Smooth muscle cell (in vitro differentiated cells): ENCODE results near the gene LCE1D. TPM values are rescaled to one million over a fixed set of nuclear protein-coding genes. Genes with fewer than 3 reads are reported as not detected.

Experiments used
- DNase-seq: peaks from one replicate; lab custom pipeline; 2025; ENCODE audit not compliant: unreplicated experiment; lab: John Stamatoyannopoulos, UW
- H2AFZ ChIP-seq: fragments of 200-600 bp; sonication (generic); 2 replicates; pipeline ENCODE4 v1.6.0; 2016; ENCODE audit warnings: antibody characterized with exemption, low read depth, mild to moderate bottlenecking
- H3F3A ChIP-seq: fragments of 200-600 bp; sonication (generic); 2 replicates; pipeline ENCODE4 v1.6.0; 2017; ENCODE audit warnings: antibody characterized with exemption, low read depth
- H3K27ac ChIP-seq: fragments of 200-600 bp; sonication (generic); 2 replicates; pipeline ENCODE4 v1.5.1; 2016; ENCODE audit warnings: low read depth, mild to moderate bottlenecking
- H3K27me3 ChIP-seq: fragments of 200-600 bp; sonication (generic); 2 replicates; pipeline ENCODE4 v1.6.1; 2016; ENCODE audit warnings: low read depth, mild to moderate bottlenecking
- H3K36me3 ChIP-seq: fragments of 200-600 bp; sonication (generic); 2 replicates; pipeline ENCODE4 v1.5.1; 2016; ENCODE audit warnings: low read depth
- H3K4me1 ChIP-seq: fragments of 200-600 bp; sonication (generic); 2 replicates; pipeline ENCODE4 v1.5.1; 2016; ENCODE audit warnings: low read depth
- H3K4me2 ChIP-seq: fragments of 200-600 bp; sonication (generic); 2 replicates; pipeline ENCODE4 v1.6.0; 2016; ENCODE audit warnings: mild to moderate bottlenecking
- H3K4me3 ChIP-seq: fragments of 200-600 bp; sonication (generic); 2 replicates; pipeline ENCODE4 v1.5.1; 2016; ENCODE audit warnings: mild to moderate bottlenecking
- H3K79me2 ChIP-seq: fragments of 200-600 bp; sonication (generic); 2 replicates; pipeline ENCODE4 v1.6.0; 2016; ENCODE audit warnings: low read depth, mild to moderate bottlenecking
- H3K9ac ChIP-seq: fragments of 200-600 bp; sonication (generic); 2 replicates; pipeline ENCODE4 v1.6.0; 2016; ENCODE audit warnings: low read depth
- H3K9me3 ChIP-seq: fragments of 200-600 bp; sonication (generic); replicated peaks from 2 replicates; pipeline ENCODE4 v1.5.1; 2016; ENCODE audit warnings: low read depth
- H4K20me1 ChIP-seq: fragments of 200-600 bp; sonication (generic); 2 replicates; pipeline ENCODE4 v1.6.0; 2016; ENCODE audit warnings: low read depth
- CTCF ChIP-seq: fragments of 200-600 bp; sonication (generic); IDR thresholded peaks from 2 replicates; pipeline ENCODE4 v1.5.1; 2017; ENCODE audit warnings: borderline replicate concordance, mild to moderate bottlenecking, antibody characterized with exemption; ENCODE audit not compliant: insufficient read depth, poor library complexity, severe bottlenecking
- WGBS: methylation state at CpG from one replicate; pipeline ENCODE4 v1.1.7; 2016; ENCODE audit warnings: low lambda C conversion rate; 5-methylcytosine and 5-hydroxymethylcytosine counted together
- polyA plus RNA-seq: library from polyadenylated mRNA; unstranded; fragments of >200 nt; fragmentation: Nextera tagmentation; extraction: Ambion mirVana; gene quantifications from 2 replicates; pipeline ENCODE4 v1.2.1, GENCODE V29; 2016
- total RNA-seq: library from RNA; depleted of rRNA; stranded (reverse); fragments of >200 nt; gene quantifications from 2 replicates; pipeline ENCODE4 v1.2.3, GENCODE V29; 2014

Gene LCE1D
- total and polyA plus RNA-seq, 2 experiments from 2014 or later = not detected

- Histone ChIP-seq H3K27me3 (no peaks in the 10 kb centered on the region), H3K4me3 (no peak overlapping the region), H3K27ac (no peak overlapping the region), H3K4me1 (no peaks in the 10 kb centered on the region), H3K9me3 (peaks cover 3% of the 10 kb centered on the region), H3K79me2 (no peaks in the 10 kb centered on the region), H3K9ac (no peak overlapping the region), H4K20me1 (no peaks in the 10 kb centered on the region), H3K4me2 (no peak overlapping the region), H3F3A (no peaks in the 10 kb centered on the region), H2AFZ (no peak overlapping the region), H3K36me3 (no peaks in the 10 kb centered on the region)
- DNase-seq = no peak
- 51% methylated on average over 2 of the region's 2 CpGs for WGBS
- no peak for TF ChIP-seq CTCF
These were observed 13.4 kb upstream of the LCE1D start for GRCh38 chr1:152783095-152783494.

- Histone ChIP-seq H3K9ac (no peak within 1 kb of the TSS), H3K4me3 (no peak within 1 kb of the TSS), H3K27ac (no peak within 1 kb of the TSS), H4K20me1 (no peaks in the 10 kb centered on the region), H3K4me1 (no peaks in the 10 kb centered on the region), H3K4me2 (no peak within 1 kb of the TSS), H2AFZ (no peak within 1 kb of the TSS), H3K27me3 (no peaks in the 10 kb centered on the region), H3K36me3 (no peaks in the 10 kb centered on the region), H3K9me3 (peaks cover 10% of the 10 kb centered on the region), H3K79me2 (no peaks in the 10 kb centered on the region), H3F3A (no peaks in the 10 kb centered on the region)
- no peak for DNase-seq
- no peak for TF ChIP-seq CTCF
- 44% methylated on average over 2 of the region's 2 CpGs for WGBS
These were observed 10.4 kb upstream of the LCE1D start, which contains the start of gene LCE1E for GRCh38 chr1:152786077-152786476. Gene LCE1E, plus strand, starts transcription at chr1:152786257. Its CDS starts 1,043 bp downstream, at chr1:152787300.

GRCh38 chr1:152795686-152796085 lies 835 bp upstream of the LCE1D start:
- Histone ChIP-seq H3K36me3 (no peaks in the 10 kb centered on the region), H3K9me3 (peaks cover 3% of the 10 kb centered on the region), H3K79me2 (no peaks in the 10 kb centered on the region), H3K4me2 (no peak overlapping the region), H3K9ac (no peak overlapping the region), H3K4me3 (no peak overlapping the region), H3K27me3 (no peaks in the 10 kb centered on the region), H4K20me1 (no peaks in the 10 kb centered on the region), H3K4me1 (no peaks in the 10 kb centered on the region), H3K27ac (no peak overlapping the region), H2AFZ (no peak overlapping the region), H3F3A (no peaks in the 10 kb centered on the region)
- no peak for DNase-seq
- 57% methylated on average over 4 of the region's 4 CpGs for WGBS
- no peak for TF ChIP-seq CTCF

GRCh38 chr1:152801333-152801732 lies 4.8 kb downstream of the LCE1D start:
- no peaks in the 10 kb centered on the region for H3K27me3 ChIP-seq
- H3K4me3 ChIP-seq = no peak overlapping the region
- WGBS = 74% methylated on average over 1 of the region's 1 CpG
- H3K36me3 ChIP-seq = no peaks in the 10 kb centered on the region
- no peaks in the 10 kb centered on the region for H3F3A ChIP-seq
- H2AFZ ChIP-seq = no peak overlapping the region
- no peaks in the 10 kb centered on the region for H3K4me1 ChIP-seq
- DNase-seq = no peak
- H3K79me2 ChIP-seq = no peaks in the 10 kb centered on the region
- H3K4me2 ChIP-seq = no peak overlapping the region
- H4K20me1 ChIP-seq = no peaks in the 10 kb centered on the region
- no peak overlapping the region for H3K27ac ChIP-seq
- peaks cover 3% of the 10 kb centered on the region for H3K9me3 ChIP-seq
- TF ChIP-seq CTCF = no peak
- H3K9ac ChIP-seq = no peak overlapping the region
